CD4-positive, alpha-beta T cell treated with Interferon gamma for 1 hour (primary cell): ENCODE data around the gene RERE.

Experiments used
- DNase-seq: peaks from one replicate; pipeline ENCODE4 v3.0.0-alpha.2; 2020

RERE gene

GRCh38 chr1:8663090-8663802, 154.2 kb downstream of the RERE start:
- DNase-seq: no peak

- no peak for DNase-seq
Measured at GRCh38 chr1:8662380-8663072, 154.9 kb downstream of the RERE start.

- no peak for DNase-seq
Measured at GRCh38 chr1:8661185-8662110, 156.0 kb downstream of the RERE start.

- no peak for DNase-seq
Measured at GRCh38 chr1:8660411-8660828, 157.0 kb downstream of the RERE start.

- no peak for DNase-seq
Measured at GRCh38 chr1:8659593-8659992, 157.8 kb downstream of the RERE start.

GRCh38 chr1:8653878-8654277, 163.6 kb downstream of the RERE start:
- no peak for DNase-seq

- DNase-seq: no peak
Measured at GRCh38 chr1:8652467-8653046, 164.9 kb downstream of the RERE start.

GRCh38 chr1:8651962-8652361, 165.5 kb downstream of the RERE start:
- no peak for DNase-seq

- DNase-seq: no peak
Measured at GRCh38 chr1:8651236-8651890, 166.1 kb downstream of the RERE start.

GRCh38 chr1:8649875-8650274, 167.6 kb downstream of the RERE start:
- DNase-seq: no peak

- DNase-seq: no peak
Measured at GRCh38 chr1:8649027-8649426, 168.4 kb downstream of the RERE start.

- DNase-seq: no peak
Measured at GRCh38 chr1:8646996-8647395, 170.4 kb downstream of the RERE start.

- no peak for DNase-seq
Measured at GRCh38 chr1:8646189-8646588, 171.3 kb downstream of the RERE start.

GRCh38 chr1:8643542-8644536, 173.6 kb downstream of the RERE start:
- peak; percentile 29 for DNase-seq

- no peak for DNase-seq
Measured at GRCh38 chr1:8642114-8642513, 175.3 kb downstream of the RERE start.

- no peak for DNase-seq
Measured at GRCh38 chr1:8641377-8641997, 176.0 kb downstream of the RERE start.

- no peak for DNase-seq
Measured at GRCh38 chr1:8640950-8641349, 176.5 kb downstream of the RERE start.

- no peak for DNase-seq
Measured at GRCh38 chr1:8639148-8639547, 178.3 kb downstream of the RERE start.

GRCh38 chr1:8633741-8634501, 183.5 kb downstream of the RERE start:
- no peak for DNase-seq

- DNase-seq: no peak
Measured at GRCh38 chr1:8632102-8632501, 185.3 kb downstream of the RERE start.
